WTC11 (cell line): ENCODE data around the gene MIEF2. TPM values are rescaled to one million over a fixed set of nuclear protein-coding genes. Genes with fewer than 3 reads are reported as not detected.
"Not testable (repeated sequence)": the region's sequence is repeated elsewhere in the genome, so short reads cannot be mapped to it uniquely, and the experiment has no call there.

Experiments used
- ATAC-seq: fragments of 200-7000 bp; cut with Tn5 transposase; 2 replicates; pipeline ENCODE4 v1.10.0; 2021; ENCODE audit warnings: mild to moderate bottlenecking, moderate library complexity
- CTCF ChIA-PET: fragments of 300-600 bp; sonication (Branson Sonifier 250); formaldehyde crosslinking; loops from one replicate; lab custom pipeline; 2021; ENCODE audit warnings: antibody characterized with exemption; lab: Charles Lee
- POLR2A ChIA-PET: fragments of 350-600 bp; sonication (Branson Sonifier 250); formaldehyde crosslinking; loops from one replicate; lab custom pipeline; 2021; ENCODE audit warnings: antibody characterized with exemption; lab: Charles Lee
- DNase-seq: peaks from one replicate; pipeline ENCODE4 v3.0.0; 2021; ENCODE audit warnings: low spot score
- H3K27ac Mint-ChIP-seq: 2 replicates; pipeline ENCODE4 v1.8.0; 2021; ENCODE audit warnings: mixed read lengths
- H3K27me3 Mint-ChIP-seq: 2 replicates; pipeline ENCODE4 v1.8.0; 2021; ENCODE audit warnings: low read depth, mild to moderate bottlenecking, moderate library complexity, mixed read lengths
- H3K36me3 Mint-ChIP-seq: 2 replicates; pipeline ENCODE4 v1.8.0; 2021; ENCODE audit warnings: mixed read lengths
- H3K4me1 Mint-ChIP-seq: 2 replicates; pipeline ENCODE4 v1.8.0; 2022; ENCODE audit warnings: mixed read lengths
- H3K4me3 Mint-ChIP-seq: 2 replicates; pipeline ENCODE4 v1.8.0; 2021; ENCODE audit warnings: mild to moderate bottlenecking, moderate library complexity, mixed read lengths
- H3K9me3 Mint-ChIP-seq: 2 replicates; pipeline ENCODE4 v1.8.0; 2021; ENCODE audit warnings: mixed read lengths
- ATF2 ChIP-seq: sonication (generic); formaldehyde crosslinking; IDR thresholded peaks from 2 replicates; pipeline ENCODE4 v1.8.1; 2022; ENCODE audit warnings: low read depth, missing genetic modification reagents, borderline replicate concordance
- CREM ChIP-seq: sonication (generic); formaldehyde crosslinking; IDR thresholded peaks from 2 replicates; pipeline ENCODE4 v1.8.1; 2022; ENCODE audit warnings: mild to moderate bottlenecking, missing genetic modification reagents, moderate library complexity
- EMX1 ChIP-seq: fragments of 250-450 bp; sonication (Bioruptor Pico); IDR thresholded peaks from 2 replicates; pipeline ENCODE4 v1.8.0; 2021; ENCODE audit warnings: mild to moderate bottlenecking
- ETV6 ChIP-seq: sonication (generic); formaldehyde crosslinking; IDR thresholded peaks from 2 replicates; pipeline ENCODE4 v1.8.1; 2022; ENCODE audit warnings: mild to moderate bottlenecking, missing genetic modification reagents
- FOXP1 ChIP-seq: sonication (generic); formaldehyde crosslinking; IDR thresholded peaks from 2 replicates; pipeline ENCODE4 v1.8.0; 2022; ENCODE audit warnings: missing genetic modification reagents, mild to moderate bottlenecking, moderate library complexity, borderline replicate concordance
- IRF2 ChIP-seq: sonication (generic); formaldehyde crosslinking; IDR thresholded peaks from 2 replicates; pipeline ENCODE4 v1.8.0; 2022; ENCODE audit warnings: low read depth, missing genetic modification reagents, borderline replicate concordance
- MLX ChIP-seq: sonication (generic); formaldehyde crosslinking; IDR thresholded peaks from 2 replicates; pipeline ENCODE4 v1.8.1; 2023; ENCODE audit warnings: mild to moderate bottlenecking, missing genetic modification reagents, moderate library complexity
- NFATC4 ChIP-seq: fragments of 250-450 bp; sonication (Bioruptor Pico); IDR thresholded peaks from 2 replicates; pipeline ENCODE4 v1.9.0; 2021; ENCODE audit warnings: mild to moderate bottlenecking
- NR1H2 ChIP-seq: sonication (generic); formaldehyde crosslinking; IDR thresholded peaks from 2 replicates; pipeline ENCODE4 v1.9.0; 2021; ENCODE audit warnings: mild to moderate bottlenecking, moderate library complexity, missing genetic modification reagents
- SP1 ChIP-seq: sonication (generic); formaldehyde crosslinking; conservative IDR thresholded peaks from 2 replicates; pipeline ENCODE4 v1.8.1; 2022; ENCODE audit warnings: missing genetic modification reagents
- ZBTB21 ChIP-seq: sonication (generic); formaldehyde crosslinking; IDR thresholded peaks from 2 replicates; pipeline ENCODE4 v1.8.1; 2023; ENCODE audit warnings: mild to moderate bottlenecking, missing genetic modification reagents, borderline replicate concordance
- ZNF416 ChIP-seq: fragments of 250-450 bp; sonication (Bioruptor Pico); IDR thresholded peaks from 2 replicates; pipeline ENCODE4 v1.9.0; 2021; ENCODE audit warnings: mild to moderate bottlenecking, inconsistent platforms
- total RNA-seq: library from RNA; stranded (reverse); gene quantifications from 3 replicates; pipeline ENCODE4 v1.2.3, GENCODE V29; 2021
- TF ChIP-seq, protein P1 (sequence below): sonication (generic); formaldehyde crosslinking; IDR thresholded peaks from 2 replicates; pipeline ENCODE4 v1.8.1; 2022; ENCODE audit warnings: mild to moderate bottlenecking, missing genetic modification reagents, moderate library complexity, borderline replicate concordance
- TF ChIP-seq, protein P2 (sequence below): sonication (generic); formaldehyde crosslinking; IDR thresholded peaks from 2 replicates; pipeline ENCODE4 v1.8.1; 2023; ENCODE audit warnings: mild to moderate bottlenecking, missing genetic modification reagents
- TF ChIP-seq, protein P3 (sequence below): fragments of 250-450 bp; sonication (Bioruptor Pico); IDR thresholded peaks from 2 replicates; pipeline ENCODE4 v1.9.0; 2021; ENCODE audit warnings: mild to moderate bottlenecking, borderline replicate concordance

The MIEF2 gene
- total RNA-seq, 1 experiment from 2014 or later: 18.8 TPM

- ATAC-seq (no peak), DNase-seq (no peak)
- Mint-ChIP-seq H3K36me3 (peaks cover 78% of the 10 kb centered on the region), H3K27me3 (no peaks in the 10 kb centered on the region), H3K9me3 (no peaks in the 10 kb centered on the region), H3K4me1 (no peaks in the 10 kb centered on the region), H3K4me3 (no peak overlapping the region), H3K27ac (no peak overlapping the region)
- CTCF ChIA-PET: no interaction called here
- POLR2A ChIA-PET: no interaction called here
- TF ChIP-seq, protein P1, sequence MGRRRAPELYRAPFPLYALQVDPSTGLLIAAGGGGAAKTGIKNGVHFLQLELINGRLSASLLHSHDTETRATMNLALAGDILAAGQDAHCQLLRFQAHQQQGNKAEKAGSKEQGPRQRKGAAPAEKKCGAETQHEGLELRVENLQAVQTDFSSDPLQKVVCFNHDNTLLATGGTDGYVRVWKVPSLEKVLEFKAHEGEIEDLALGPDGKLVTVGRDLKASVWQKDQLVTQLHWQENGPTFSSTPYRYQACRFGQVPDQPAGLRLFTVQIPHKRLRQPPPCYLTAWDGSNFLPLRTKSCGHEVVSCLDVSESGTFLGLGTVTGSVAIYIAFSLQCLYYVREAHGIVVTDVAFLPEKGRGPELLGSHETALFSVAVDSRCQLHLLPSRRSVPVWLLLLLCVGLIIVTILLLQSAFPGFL (CRISPR knock-in tag): no peak
- TF ChIP-seq ETV6 (CRISPR knock-in tag) (no peak), NFATC4 (no peak), ATF2 (CRISPR knock-in tag) (no peak), SP1 (CRISPR knock-in tag) (no peak), IRF2 (CRISPR knock-in tag) (no peak), CREM (CRISPR knock-in tag) (no peak), MLX (CRISPR knock-in tag) (no peak), FOXP1 (CRISPR knock-in tag) (no peak), NR1H2 (no peak), ZNF416 (CRISPR knock-in tag) (no peak), EMX1 (CRISPR knock-in tag) (no peak), ZBTB21 (no peak)
- TF ChIP-seq, protein P2, sequence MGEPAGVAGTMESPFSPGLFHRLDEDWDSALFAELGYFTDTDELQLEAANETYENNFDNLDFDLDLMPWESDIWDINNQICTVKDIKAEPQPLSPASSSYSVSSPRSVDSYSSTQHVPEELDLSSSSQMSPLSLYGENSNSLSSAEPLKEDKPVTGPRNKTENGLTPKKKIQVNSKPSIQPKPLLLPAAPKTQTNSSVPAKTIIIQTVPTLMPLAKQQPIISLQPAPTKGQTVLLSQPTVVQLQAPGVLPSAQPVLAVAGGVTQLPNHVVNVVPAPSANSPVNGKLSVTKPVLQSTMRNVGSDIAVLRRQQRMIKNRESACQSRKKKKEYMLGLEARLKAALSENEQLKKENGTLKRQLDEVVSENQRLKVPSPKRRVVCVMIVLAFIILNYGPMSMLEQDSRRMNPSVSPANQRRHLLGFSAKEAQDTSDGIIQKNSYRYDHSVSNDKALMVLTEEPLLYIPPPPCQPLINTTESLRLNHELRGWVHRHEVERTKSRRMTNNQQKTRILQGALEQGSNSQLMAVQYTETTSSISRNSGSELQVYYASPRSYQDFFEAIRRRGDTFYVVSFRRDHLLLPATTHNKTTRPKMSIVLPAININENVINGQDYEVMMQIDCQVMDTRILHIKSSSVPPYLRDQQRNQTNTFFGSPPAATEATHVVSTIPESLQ (CRISPR knock-in tag): no peak
- TF ChIP-seq, protein P3, sequence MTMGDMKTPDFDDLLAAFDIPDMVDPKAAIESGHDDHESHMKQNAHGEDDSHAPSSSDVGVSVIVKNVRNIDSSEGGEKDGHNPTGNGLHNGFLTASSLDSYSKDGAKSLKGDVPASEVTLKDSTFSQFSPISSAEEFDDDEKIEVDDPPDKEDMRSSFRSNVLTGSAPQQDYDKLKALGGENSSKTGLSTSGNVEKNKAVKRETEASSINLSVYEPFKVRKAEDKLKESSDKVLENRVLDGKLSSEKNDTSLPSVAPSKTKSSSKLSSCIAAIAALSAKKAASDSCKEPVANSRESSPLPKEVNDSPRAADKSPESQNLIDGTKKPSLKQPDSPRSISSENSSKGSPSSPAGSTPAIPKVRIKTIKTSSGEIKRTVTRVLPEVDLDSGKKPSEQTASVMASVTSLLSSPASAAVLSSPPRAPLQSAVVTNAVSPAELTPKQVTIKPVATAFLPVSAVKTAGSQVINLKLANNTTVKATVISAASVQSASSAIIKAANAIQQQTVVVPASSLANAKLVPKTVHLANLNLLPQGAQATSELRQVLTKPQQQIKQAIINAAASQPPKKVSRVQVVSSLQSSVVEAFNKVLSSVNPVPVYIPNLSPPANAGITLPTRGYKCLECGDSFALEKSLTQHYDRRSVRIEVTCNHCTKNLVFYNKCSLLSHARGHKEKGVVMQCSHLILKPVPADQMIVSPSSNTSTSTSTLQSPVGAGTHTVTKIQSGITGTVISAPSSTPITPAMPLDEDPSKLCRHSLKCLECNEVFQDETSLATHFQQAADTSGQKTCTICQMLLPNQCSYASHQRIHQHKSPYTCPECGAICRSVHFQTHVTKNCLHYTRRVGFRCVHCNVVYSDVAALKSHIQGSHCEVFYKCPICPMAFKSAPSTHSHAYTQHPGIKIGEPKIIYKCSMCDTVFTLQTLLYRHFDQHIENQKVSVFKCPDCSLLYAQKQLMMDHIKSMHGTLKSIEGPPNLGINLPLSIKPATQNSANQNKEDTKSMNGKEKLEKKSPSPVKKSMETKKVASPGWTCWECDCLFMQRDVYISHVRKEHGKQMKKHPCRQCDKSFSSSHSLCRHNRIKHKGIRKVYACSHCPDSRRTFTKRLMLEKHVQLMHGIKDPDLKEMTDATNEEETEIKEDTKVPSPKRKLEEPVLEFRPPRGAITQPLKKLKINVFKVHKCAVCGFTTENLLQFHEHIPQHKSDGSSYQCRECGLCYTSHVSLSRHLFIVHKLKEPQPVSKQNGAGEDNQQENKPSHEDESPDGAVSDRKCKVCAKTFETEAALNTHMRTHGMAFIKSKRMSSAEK (CRISPR knock-in tag): no peak
These were observed 31.5 kb downstream of the MIEF2 start for GRCh38 chr17:18291718-18292540.

- POLR2A ChIA-PET, H3K27ac Mint-ChIP-seq, ATAC-seq, CTCF ChIA-PET, H3K27me3 Mint-ChIP-seq, H3K4me3 Mint-ChIP-seq, H3K9me3 Mint-ChIP-seq, DNase-seq, H3K4me1 Mint-ChIP-seq: not testable (repeated sequence)
- H3K36me3 Mint-ChIP-seq: peaks cover 65% of the 10 kb centered on the region
These were observed 37.6 kb downstream of the MIEF2 start for GRCh38 chr17:18298061-18298460.
